Activated naive CD8-positive, alpha-beta T cell treated with anti-CD3 and anti-CD28 coated beads, Interleukin-2, amount 50 U/mL, for 24 hours (primary cell): Measurements from ENCODE around the gene PYCR2.

Source experiments
- ATAC-seq: fragments of 150-1000 bp; cut with Tn5 transposase; one replicate; pipeline ENCODE4 v1.10.0; 2021
- DNase-seq: peaks from one replicate; pipeline ENCODE4 v3.0.0; 2021
- H3K27ac Mint-ChIP-seq: one replicate; pipeline ENCODE4 v1.8.0; 2021; ENCODE audit warnings: mild to moderate bottlenecking, mixed read lengths
- H3K27me3 Mint-ChIP-seq: one replicate; pipeline ENCODE4 v1.8.0; 2021; ENCODE audit warnings: mixed read lengths
- H3K36me3 Mint-ChIP-seq: one replicate; pipeline ENCODE4 v1.8.0; 2021; ENCODE audit warnings: low read depth, mixed read lengths
- H3K4me1 Mint-ChIP-seq: one replicate; pipeline ENCODE4 v1.8.0; 2021; ENCODE audit warnings: mixed read lengths
- H3K4me3 Mint-ChIP-seq: one replicate; pipeline ENCODE4 v1.8.0; 2021; ENCODE audit warnings: mild to moderate bottlenecking, moderate library complexity, mixed read lengths
- H3K9me3 Mint-ChIP-seq: one replicate; pipeline ENCODE4 v1.8.0; 2021; ENCODE audit warnings: mixed read lengths

The PYCR2 gene

DNA sequence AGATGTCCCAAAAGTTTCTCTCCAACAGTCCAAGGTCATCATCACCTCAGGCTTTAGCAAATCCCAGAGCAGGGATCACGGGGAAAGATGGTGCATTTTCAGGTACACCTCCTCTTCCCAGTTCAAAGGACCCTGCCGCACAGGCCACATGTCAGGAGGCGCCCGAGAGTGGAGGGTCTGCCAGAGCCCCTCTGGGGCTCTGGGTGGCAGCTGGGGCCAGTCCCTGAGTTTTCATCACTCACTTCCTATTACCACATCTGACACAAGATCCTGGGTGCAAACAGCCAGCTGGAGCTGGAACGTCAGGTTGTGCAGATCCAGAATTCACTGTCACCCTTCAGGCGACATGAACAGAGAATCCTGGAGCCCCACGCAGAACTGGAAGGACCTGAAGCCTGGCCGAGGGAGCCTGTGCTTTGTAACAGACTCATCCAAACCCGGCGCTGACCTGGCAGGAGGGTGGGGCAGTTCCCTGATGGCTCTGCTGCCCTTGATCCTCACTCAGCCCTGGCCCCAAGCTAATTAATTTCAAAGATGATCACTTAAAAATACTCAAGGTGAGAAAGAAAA is 50.7 kb downstream of the PYCR2 start:
- no peaks in the 10 kb centered on the region for H3K27me3 Mint-ChIP-seq
- no peak overlapping the region for H3K27ac Mint-ChIP-seq
- H3K9me3 Mint-ChIP-seq: no peaks in the 10 kb centered on the region
- DNase-seq (no peak), ATAC-seq (no peak)
- H3K4me3 Mint-ChIP-seq: no peak overlapping the region
- H3K36me3 Mint-ChIP-seq: peaks cover 18% of the 10 kb centered on the region
- peaks cover 44% of the 10 kb centered on the region for H3K4me1 Mint-ChIP-seq

- H3K4me1 Mint-ChIP-seq: peaks cover 41% of the 10 kb centered on the region
- no peaks in the 10 kb centered on the region for H3K27me3 Mint-ChIP-seq
- ATAC-seq (no peak), DNase-seq (no peak)
- H3K9me3 Mint-ChIP-seq: no peaks in the 10 kb centered on the region
- H3K4me3 Mint-ChIP-seq: no peak overlapping the region
- no peak overlapping the region for H3K27ac Mint-ChIP-seq
- H3K36me3 Mint-ChIP-seq: peaks cover 19% of the 10 kb centered on the region
These were observed 52.0 kb downstream of the PYCR2 start for GRCh38 chr1:225872075-225872430.

- Mint-ChIP-seq H3K36me3 (peaks cover 16% of the 10 kb centered on the region), H3K27ac (no peak overlapping the region), H3K4me3 (no peak overlapping the region), H3K27me3 (no peaks in the 10 kb centered on the region), H3K9me3 (no peaks in the 10 kb centered on the region), H3K4me1 (peaks cover 43% of the 10 kb centered on the region)
- DNase-seq (no peak), ATAC-seq (no peak)
These were observed 52.5 kb downstream of the PYCR2 start for GRCh38 chr1:225871359-225872074.

DNA sequence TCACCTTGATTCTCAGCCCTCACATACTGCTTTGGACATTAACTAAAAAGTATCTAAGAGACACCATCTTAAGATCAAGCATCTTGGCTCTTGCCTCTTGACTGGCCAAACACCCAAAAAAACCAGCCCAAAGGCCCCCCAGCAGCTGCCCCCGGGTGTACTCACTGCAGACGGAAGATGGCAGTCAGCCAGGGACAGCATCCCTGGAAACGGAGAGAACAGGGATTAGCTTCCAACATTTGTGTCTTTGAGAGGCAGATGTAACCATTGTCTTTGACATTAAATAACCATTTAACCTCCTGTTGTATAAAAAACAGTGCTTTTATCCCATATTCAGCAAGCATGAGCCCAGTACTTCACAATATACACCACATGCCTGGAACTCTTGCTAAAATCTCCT is 53.1 kb downstream of the PYCR2 start:
- Mint-ChIP-seq H3K4me1 (peaks cover 43% of the 10 kb centered on the region), H3K4me3 (no peak overlapping the region), H3K27me3 (no peaks in the 10 kb centered on the region), H3K27ac (no peak overlapping the region), H3K36me3 (peaks cover 19% of the 10 kb centered on the region), H3K9me3 (no peaks in the 10 kb centered on the region)
- ATAC-seq (no peak), DNase-seq (no peak)
